SK-N-SH (cell line): ENCODE data around the gene ANAPC4. TPM values are rescaled to one million over a fixed set of nuclear protein-coding genes. Genes with fewer than 3 reads are reported as not detected.

ENCODE experiments used
- CTCF ChIA-PET: fragments of 300-600, 350-600 bp; formaldehyde crosslinking; extraction: SDS; loops from one replicate; lab custom pipeline; 2021; lab: Yijun Ruan, JAX
- POLR2A ChIA-PET: fragments of 350-600 bp; sonication (Branson Sonifier 250); formaldehyde crosslinking; extraction: SDS; loops from one replicate; lab custom pipeline; 2020; ENCODE audit warnings: antibody characterized with exemption, inconsistent platforms; lab: Yijun Ruan, JAX
- DNase-seq: peaks from one replicate; pipeline ENCODE4 v3.0.0; 2012
- H2AFZ ChIP-seq: fragments of 200-600 bp; sonication (generic); 2 replicates; pipeline ENCODE4 v1.8.1; 2016; ENCODE audit warnings: antibody characterized with exemption, mild to moderate bottlenecking, low read depth
- H3F3A ChIP-seq: fragments of 200-600 bp; sonication (generic); replicated peaks from 2 replicates; pipeline ENCODE3; 2016; ENCODE audit warnings: antibody characterized with exemption, mild to moderate bottlenecking; ENCODE audit not compliant: insufficient read depth
- H3K27ac ChIP-seq, 2 experiments: fragments of 200-500 bp in 1 of 2; fragments of 200-600 bp in 1 of 2; sonication (Bioruptor generic) in 1 of 2; sonication (generic), shearing (Covaris generic) in 1 of 2; 2 replicates each; pipeline versions ENCODE4 v1.5.1 to v1.6.1; 2014 to 2016; ENCODE audit warnings: low read depth in 2 of 2, inconsistent platforms in 1 of 2, low read length in 1 of 2, mild to moderate bottlenecking in 1 of 2, mixed read lengths in 1 of 2
- H3K27me3 ChIP-seq: fragments of 200-600 bp; sonication (generic), shearing (Covaris generic); 2 replicates; pipeline ENCODE4 v1.6.1; 2016; ENCODE audit warnings: mixed run types; ENCODE audit not compliant: insufficient read depth
- H3K36me3 ChIP-seq, 2 experiments: fragments of 200-500 bp in 1 of 2; fragments of 200-600 bp in 1 of 2; sonication (Bioruptor generic) in 1 of 2; sonication (generic) in 1 of 2; replicated peaks in 1 of 2; 2 replicates each; pipeline versions ENCODE3 to v1.5.1; 2014 to 2016; ENCODE audit warnings: low read length in 1 of 2, mild to moderate bottlenecking in 1 of 2; ENCODE audit not compliant: insufficient read depth in 2 of 2, control insufficient read depth in 1 of 2
- H3K4me1 ChIP-seq, 2 experiments: fragments of 200-500 bp in 1 of 2; fragments of 200-600 bp in 1 of 2; sonication (Bioruptor generic) in 1 of 2; sonication (generic), shearing (Covaris generic) in 1 of 2; 2 replicates each; pipeline versions ENCODE4 v1.5.1 to v1.6.1; 2014 to 2016; ENCODE audit warnings: low read depth in 1 of 2, low read length in 1 of 2, mixed run types in 1 of 2; ENCODE audit not compliant: insufficient read depth in 2 of 2, control insufficient read depth in 1 of 2
- H3K4me2 ChIP-seq: fragments of 200-600 bp; sonication (generic), shearing (Covaris generic); 2 replicates; pipeline ENCODE4 v1.6.1; 2017; ENCODE audit warnings: mixed run types
- H3K4me3 ChIP-seq, 2 experiments: fragments of 200-500 bp in 1 of 2; fragments of 200-600 bp in 1 of 2; sonication (Bioruptor generic) in 1 of 2; sonication (generic), shearing (Covaris generic) in 1 of 2; 2 replicates each; pipeline versions ENCODE4 v1.5.1 to v1.8.1; 2014 to 2016; ENCODE audit warnings: low read depth in 2 of 2, inconsistent platforms in 1 of 2, low read length in 1 of 2, mild to moderate bottlenecking in 1 of 2, mixed read lengths in 1 of 2, moderate library complexity in 1 of 2
- H3K79me2 ChIP-seq: fragments of 200-600 bp; sonication (generic); 2 replicates; pipeline ENCODE4 v1.8.1; 2017; ENCODE audit warnings: mild to moderate bottlenecking; ENCODE audit not compliant: insufficient read depth
- H3K9ac ChIP-seq: fragments of 200-600 bp; sonication (generic); 2 replicates; pipeline ENCODE4 v1.6.1; 2017; ENCODE audit warnings: mixed run types
- H3K9me2 ChIP-seq: fragments of 200-600 bp; sonication (generic); 2 replicates; pipeline ENCODE4 v1.6.1; 2017; ENCODE audit warnings: mixed run types
- H3K9me3 ChIP-seq: fragments of 200-600 bp; sonication (generic); 2 replicates; pipeline ENCODE4 v1.6.1; 2017; ENCODE audit warnings: mixed run types, mild to moderate bottlenecking, moderate library complexity
- H4K20me1 ChIP-seq: fragments of 200-600 bp; sonication (generic); 2 replicates; pipeline ENCODE4 v1.6.1; 2017; ENCODE audit warnings: mild to moderate bottlenecking, mixed run types; ENCODE audit not compliant: insufficient read depth
- EP300 ChIP-seq, 2 experiments: IDR thresholded peaks; 2 replicates each; pipeline versions ENCODE4 v1.4.0 to v1.6.1; 2012; ENCODE audit warnings: borderline replicate concordance in 1 of 2, low read depth in 1 of 2, low read length in 1 of 2
- EZH2phosphoT487 ChIP-seq: fragments of 200-600 bp; sonication (generic); IDR thresholded peaks from 2 replicates; pipeline ENCODE4 v1.6.1; 2017; ENCODE audit warnings: low read depth, mixed run types, mild to moderate bottlenecking, antibody characterized with exemption, moderate library complexity, borderline replicate concordance
- FOSL2 ChIP-seq: IDR thresholded peaks from 2 replicates; pipeline ENCODE4 v1.4.0; 2012; ENCODE audit warnings: low read depth, mild to moderate bottlenecking, moderate library complexity, borderline replicate concordance
- FOXM1 ChIP-seq: IDR thresholded peaks from 2 replicates; pipeline ENCODE4 v1.4.0; 2012; ENCODE audit warnings: low read depth, mild to moderate bottlenecking
- GABPA ChIP-seq: IDR thresholded peaks from 2 replicates; pipeline ENCODE4 v1.4.0; 2012; ENCODE audit warnings: low read depth, mild to moderate bottlenecking
- JUND ChIP-seq: IDR thresholded peaks from 2 replicates; pipeline ENCODE4 v1.4.0; 2012
- MAX ChIP-seq: IDR thresholded peaks from 2 replicates; pipeline ENCODE4 v1.4.0; 2012; ENCODE audit warnings: low read depth
- MXI1 ChIP-seq: IDR thresholded peaks from 2 replicates; pipeline ENCODE4 v1.6.1; 2012; ENCODE audit warnings: mild to moderate bottlenecking, low read depth, low read length, improper control_type of control experiment
- RAD21 ChIP-seq: IDR thresholded peaks from 2 replicates; pipeline ENCODE4 v1.6.1; 2012; ENCODE audit warnings: mild to moderate bottlenecking, low read length
- RCOR1 ChIP-seq: fragments of 150-350 bp; IDR thresholded peaks from 2 replicates; pipeline ENCODE4 v1.6.1; 2017; ENCODE audit warnings: antibody characterized with exemption, low read length
- RFX5 ChIP-seq: IDR thresholded peaks from 2 replicates; pipeline ENCODE4 v1.6.1; 2012; ENCODE audit warnings: mild to moderate bottlenecking, improper control_type of control experiment, low read length
- SIN3A ChIP-seq: IDR thresholded peaks from 2 replicates; pipeline ENCODE4 v1.6.1; 2012; ENCODE audit warnings: low read depth, mild to moderate bottlenecking, low read length, moderate library complexity, borderline replicate concordance
- TAF1 ChIP-seq: IDR thresholded peaks from 2 replicates; pipeline ENCODE4 v1.6.1; 2012; ENCODE audit warnings: low read depth, mild to moderate bottlenecking, low read length, moderate library complexity, borderline replicate concordance
- TCF12 ChIP-seq: IDR thresholded peaks from 2 replicates; pipeline ENCODE4 v1.4.0; 2012
- USF1 ChIP-seq: IDR thresholded peaks from 2 replicates; pipeline ENCODE4 v1.4.0; 2012; ENCODE audit warnings: low read depth, borderline replicate concordance
- WGBS: methylation state at CpG from one replicate; pipeline ENCODE4 v1.1.6; 2017; ENCODE audit warnings: low lambda C conversion rate; 5-methylcytosine and 5-hydroxymethylcytosine counted together
- polyA plus RNA-seq, 3 experiments: library from polyadenylated mRNA; depleted of rRNA; stranded (reverse); fragments of >200 nt; gene quantifications; 2 replicates each; pipeline ENCODE4 v1.2.3, GENCODE V29; 2012
- TF ChIP-seq, protein P1 (sequence below): fragments of 150-350 bp; IDR thresholded peaks from 2 replicates; pipeline ENCODE4 v1.6.1; 2017; ENCODE audit warnings: antibody characterized with exemption, low read length, low read depth, borderline replicate concordance
- TF ChIP-seq, protein P2 (sequence below): IDR thresholded peaks from 2 replicates; pipeline ENCODE4 v1.6.1; 2012; ENCODE audit warnings: mild to moderate bottlenecking, low read depth, low read length, moderate library complexity
- TF ChIP-seq, protein P3 (sequence below): fragments of 150-350 bp; IDR thresholded peaks from 2 replicates; pipeline ENCODE4 v1.6.1; 2016; ENCODE audit warnings: mild to moderate bottlenecking, low read depth, low read length
- TF ChIP-seq, protein P4 (sequence below): IDR thresholded peaks from 2 replicates; pipeline ENCODE4 v1.4.0; 2012; ENCODE audit warnings: low read depth, borderline replicate concordance

The ANAPC4 gene
- polyA plus RNA-seq, 1 of the 3 experiments (the other 2 are of a cell fraction): 7.7 TPM

DNA sequence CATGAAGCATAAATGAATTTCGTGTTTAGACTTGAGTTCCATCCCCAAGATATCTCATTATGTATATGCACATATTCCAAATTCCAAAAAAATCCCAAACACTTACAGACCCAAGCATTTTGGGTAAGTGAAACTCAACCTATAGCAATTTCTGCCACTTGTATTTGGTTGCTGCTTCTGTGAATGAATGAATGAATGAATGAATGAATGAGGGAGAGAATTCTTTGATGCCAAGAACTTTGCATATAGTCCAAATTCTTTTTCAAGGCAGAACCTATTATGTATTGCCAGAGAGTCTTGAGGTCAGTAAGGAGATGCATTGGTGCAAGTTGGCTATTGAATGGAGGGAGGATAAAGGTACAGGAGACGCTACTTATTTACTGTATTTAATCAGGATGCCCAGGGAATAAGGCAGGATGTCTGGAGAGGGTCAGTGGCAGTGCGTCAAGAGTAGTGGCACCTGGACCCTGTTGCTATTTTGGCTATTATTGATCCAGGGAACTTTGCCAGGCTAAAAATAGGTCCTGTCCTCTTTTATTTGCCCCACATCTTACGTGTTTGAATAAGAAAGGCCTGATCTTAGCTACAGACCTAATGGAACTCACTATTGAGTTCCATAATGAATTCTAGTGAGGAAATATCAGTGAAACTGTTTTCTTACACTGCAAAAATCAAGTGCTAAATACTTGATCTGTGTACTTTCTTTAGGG lies 33.9 kb downstream of the ANAPC4 start:
- ChIA-PET POLR2A (no interaction called here), CTCF (no interaction called here)
- Histone ChIP-seq H3K4me2 (no peak overlapping the region), H3K9ac (no peak overlapping the region), H3K4me3 (no peak overlapping the region), H3K9me3 (no peaks in the 10 kb centered on the region), H3K27me3 (no peaks in the 10 kb centered on the region), H3K79me2 (no peaks in the 10 kb centered on the region), H3K9me2 (no peaks in the 10 kb centered on the region), H3K4me1 (no peaks in the 10 kb centered on the region), H3F3A (no peaks in the 10 kb centered on the region), H4K20me1 (no peaks in the 10 kb centered on the region), H2AFZ (no peak overlapping the region), H3K27ac (no peak overlapping the region), H3K36me3 (peaks cover 75 to 93% of the 10 kb centered on the region in 2 experiments)
- DNase-seq: no peak
- WGBS: 91% methylated on average over 4 of the region's 4 CpGs
- no peak for TF ChIP-seq JUND
- TF ChIP-seq TAF1: no peak
- no peak for TF ChIP-seq RAD21
- TF ChIP-seq GABPA: no peak
- no peak for TF ChIP-seq EP300 (IDR thresholded peaks at IDR 0.05; ENCODE audit: borderline replicate concordance in 1 of 2, low read depth in 1 of 2, low read length in 1 of 2)
- no peak for TF ChIP-seq EZH2phosphoT487
- TF ChIP-seq, protein P1, sequence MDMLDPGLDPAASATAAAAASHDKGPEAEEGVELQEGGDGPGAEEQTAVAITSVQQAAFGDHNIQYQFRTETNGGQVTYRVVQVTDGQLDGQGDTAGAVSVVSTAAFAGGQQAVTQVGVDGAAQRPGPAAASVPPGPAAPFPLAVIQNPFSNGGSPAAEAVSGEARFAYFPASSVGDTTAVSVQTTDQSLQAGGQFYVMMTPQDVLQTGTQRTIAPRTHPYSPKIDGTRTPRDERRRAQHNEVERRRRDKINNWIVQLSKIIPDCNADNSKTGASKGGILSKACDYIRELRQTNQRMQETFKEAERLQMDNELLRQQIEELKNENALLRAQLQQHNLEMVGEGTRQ: no peak
- TF ChIP-seq, protein P2, sequence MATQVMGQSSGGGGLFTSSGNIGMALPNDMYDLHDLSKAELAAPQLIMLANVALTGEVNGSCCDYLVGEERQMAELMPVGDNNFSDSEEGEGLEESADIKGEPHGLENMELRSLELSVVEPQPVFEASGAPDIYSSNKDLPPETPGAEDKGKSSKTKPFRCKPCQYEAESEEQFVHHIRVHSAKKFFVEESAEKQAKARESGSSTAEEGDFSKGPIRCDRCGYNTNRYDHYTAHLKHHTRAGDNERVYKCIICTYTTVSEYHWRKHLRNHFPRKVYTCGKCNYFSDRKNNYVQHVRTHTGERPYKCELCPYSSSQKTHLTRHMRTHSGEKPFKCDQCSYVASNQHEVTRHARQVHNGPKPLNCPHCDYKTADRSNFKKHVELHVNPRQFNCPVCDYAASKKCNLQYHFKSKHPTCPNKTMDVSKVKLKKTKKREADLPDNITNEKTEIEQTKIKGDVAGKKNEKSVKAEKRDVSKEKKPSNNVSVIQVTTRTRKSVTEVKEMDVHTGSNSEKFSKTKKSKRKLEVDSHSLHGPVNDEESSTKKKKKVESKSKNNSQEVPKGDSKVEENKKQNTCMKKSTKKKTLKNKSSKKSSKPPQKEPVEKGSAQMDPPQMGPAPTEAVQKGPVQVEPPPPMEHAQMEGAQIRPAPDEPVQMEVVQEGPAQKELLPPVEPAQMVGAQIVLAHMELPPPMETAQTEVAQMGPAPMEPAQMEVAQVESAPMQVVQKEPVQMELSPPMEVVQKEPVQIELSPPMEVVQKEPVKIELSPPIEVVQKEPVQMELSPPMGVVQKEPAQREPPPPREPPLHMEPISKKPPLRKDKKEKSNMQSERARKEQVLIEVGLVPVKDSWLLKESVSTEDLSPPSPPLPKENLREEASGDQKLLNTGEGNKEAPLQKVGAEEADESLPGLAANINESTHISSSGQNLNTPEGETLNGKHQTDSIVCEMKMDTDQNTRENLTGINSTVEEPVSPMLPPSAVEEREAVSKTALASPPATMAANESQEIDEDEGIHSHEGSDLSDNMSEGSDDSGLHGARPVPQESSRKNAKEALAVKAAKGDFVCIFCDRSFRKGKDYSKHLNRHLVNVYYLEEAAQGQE: no peak
- TF ChIP-seq FOSL2: no peak
- TF ChIP-seq MXI1: no peak
- TF ChIP-seq FOXM1: no peak
- no peak for TF ChIP-seq RFX5
- no peak for TF ChIP-seq TCF12
- no peak for TF ChIP-seq RCOR1
- TF ChIP-seq, protein P3, sequence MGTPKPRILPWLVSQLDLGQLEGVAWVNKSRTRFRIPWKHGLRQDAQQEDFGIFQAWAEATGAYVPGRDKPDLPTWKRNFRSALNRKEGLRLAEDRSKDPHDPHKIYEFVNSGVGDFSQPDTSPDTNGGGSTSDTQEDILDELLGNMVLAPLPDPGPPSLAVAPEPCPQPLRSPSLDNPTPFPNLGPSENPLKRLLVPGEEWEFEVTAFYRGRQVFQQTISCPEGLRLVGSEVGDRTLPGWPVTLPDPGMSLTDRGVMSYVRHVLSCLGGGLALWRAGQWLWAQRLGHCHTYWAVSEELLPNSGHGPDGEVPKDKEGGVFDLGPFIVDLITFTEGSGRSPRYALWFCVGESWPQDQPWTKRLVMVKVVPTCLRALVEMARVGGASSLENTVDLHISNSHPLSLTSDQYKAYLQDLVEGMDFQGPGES: no peak
- TF ChIP-seq, protein P4, sequence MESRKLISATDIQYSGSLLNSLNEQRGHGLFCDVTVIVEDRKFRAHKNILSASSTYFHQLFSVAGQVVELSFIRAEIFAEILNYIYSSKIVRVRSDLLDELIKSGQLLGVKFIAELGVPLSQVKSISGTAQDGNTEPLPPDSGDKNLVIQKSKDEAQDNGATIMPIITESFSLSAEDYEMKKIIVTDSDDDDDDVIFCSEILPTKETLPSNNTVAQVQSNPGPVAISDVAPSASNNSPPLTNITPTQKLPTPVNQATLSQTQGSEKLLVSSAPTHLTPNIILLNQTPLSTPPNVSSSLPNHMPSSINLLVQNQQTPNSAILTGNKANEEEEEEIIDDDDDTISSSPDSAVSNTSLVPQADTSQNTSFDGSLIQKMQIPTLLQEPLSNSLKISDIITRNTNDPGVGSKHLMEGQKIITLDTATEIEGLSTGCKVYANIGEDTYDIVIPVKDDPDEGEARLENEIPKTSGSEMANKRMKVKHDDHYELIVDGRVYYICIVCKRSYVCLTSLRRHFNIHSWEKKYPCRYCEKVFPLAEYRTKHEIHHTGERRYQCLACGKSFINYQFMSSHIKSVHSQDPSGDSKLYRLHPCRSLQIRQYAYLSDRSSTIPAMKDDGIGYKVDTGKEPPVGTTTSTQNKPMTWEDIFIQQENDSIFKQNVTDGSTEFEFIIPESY: no peak
- TF ChIP-seq SIN3A: no peak
- TF ChIP-seq MAX: no peak
- no peak for TF ChIP-seq USF1
